Measurements from ENCODE around the gene ASTN2.

The ASTN2 gene

DNA sequence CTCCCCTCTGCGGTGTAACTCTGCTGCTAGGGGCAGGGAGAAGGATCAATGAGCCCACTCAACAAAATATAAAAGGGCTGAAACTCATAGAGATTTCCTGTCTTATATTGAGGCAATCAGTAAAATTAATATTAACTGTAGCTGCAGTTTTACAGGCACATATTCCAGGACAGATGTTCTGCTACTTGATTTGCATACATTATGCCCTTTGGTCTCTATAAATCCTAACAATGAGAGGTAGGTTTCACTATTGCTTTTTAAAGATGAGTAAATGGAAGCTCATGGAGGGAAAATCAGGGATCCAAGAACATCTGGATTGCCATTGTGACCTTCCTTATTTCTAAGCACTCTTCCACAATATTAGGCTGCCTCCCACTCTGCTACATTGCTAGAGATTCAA, 751.3 kb downstream of the ASTN2 start:
- no peak for DNase-seq (ENCODE audit: low spot score)
- H3K27ac ChIP-seq = no peak overlapping the region
- no peak overlapping the region for H3K4me3 ChIP-seq
- TF ChIP-seq CTCF (IDR thresholded peaks at IDR 0.05) = no peak

GRCh38 chr9:116662646-116663310, 752.1 kb downstream of the ASTN2 start:
- DNase-seq (ENCODE audit: low spot score) = no peak
- Histone ChIP-seq H3K27ac (no peak overlapping the region), H3K4me3 (no peak overlapping the region)
- no peak for TF ChIP-seq CTCF (IDR thresholded peaks at IDR 0.05)

- TF ChIP-seq CTCF (IDR thresholded peaks at IDR 0.05) = peak; percentile 35
- H3K4me3 ChIP-seq = no peak overlapping the region
- H3K27ac ChIP-seq = no peak overlapping the region
- no peak for DNase-seq (ENCODE audit: low spot score)
Observed at GRCh38 chr9:116661037-116661954, 753.6 kb downstream of the ASTN2 start.

DNA sequence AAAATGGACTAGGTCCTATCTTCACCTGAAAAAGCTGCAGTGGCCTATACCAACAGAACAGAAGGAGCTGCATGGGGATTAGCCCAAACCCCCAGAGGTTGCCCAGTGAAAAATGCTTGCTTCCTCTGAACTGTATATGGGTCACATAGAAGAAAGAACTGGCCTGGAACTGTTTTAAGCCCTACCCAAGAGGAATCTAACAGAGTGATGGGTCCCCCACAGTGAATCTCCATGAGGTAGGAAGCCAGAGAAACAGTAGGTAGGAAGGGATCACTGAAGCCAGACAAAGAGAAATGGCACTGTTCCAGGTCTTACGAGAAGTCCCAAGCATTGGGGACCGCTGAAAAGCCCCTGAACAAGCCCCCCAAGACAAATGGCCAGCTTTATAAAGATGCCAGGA, 756.6 kb downstream of the ASTN2 start:
- no peak for DNase-seq (ENCODE audit: low spot score)
- no peak overlapping the region for H3K4me3 ChIP-seq
- no peak overlapping the region for H3K27ac ChIP-seq
- no peak for TF ChIP-seq CTCF (IDR thresholded peaks at IDR 0.05)

DNA sequence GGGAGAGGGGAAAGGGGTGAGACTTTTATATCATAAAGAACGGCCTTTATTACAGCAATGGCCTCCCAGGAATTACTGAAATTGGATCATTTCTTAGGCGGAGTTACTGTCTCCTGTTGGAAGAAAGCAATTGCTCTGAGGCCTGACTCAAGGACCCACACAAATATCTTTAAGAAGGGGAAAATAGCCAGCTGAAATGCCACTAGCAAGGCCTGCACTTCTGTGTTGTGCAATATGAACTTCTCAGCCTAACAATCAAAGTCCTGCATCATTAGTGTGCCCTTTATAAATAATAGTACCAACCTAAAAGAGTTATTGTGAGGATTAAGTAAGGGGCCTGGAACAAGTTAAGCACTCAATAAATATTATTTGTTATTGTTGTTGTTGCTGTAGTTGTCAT, 757.9 kb downstream of the ASTN2 start:
- Histone ChIP-seq H3K4me3 (no peak overlapping the region), H3K27ac (peak overlapping the region in 1 of 2 donors; percentile 60)
- no peak for DNase-seq (ENCODE audit: low spot score)
- no peak for TF ChIP-seq CTCF (IDR thresholded peaks at IDR 0.05)

GRCh38 chr9:116656501-116656971, 758.3 kb downstream of the ASTN2 start:
- Histone ChIP-seq H3K4me3 (no peak overlapping the region), H3K27ac (peak overlapping the region in 1 of 2 donors; percentile 60)
- no peak for TF ChIP-seq CTCF (IDR thresholded peaks at IDR 0.05)
- no peak for DNase-seq (ENCODE audit: low spot score)

- Histone ChIP-seq H3K27ac (no peak overlapping the region), H3K4me3 (no peak overlapping the region)
- no peak for DNase-seq (ENCODE audit: low spot score)
- TF ChIP-seq CTCF (IDR thresholded peaks at IDR 0.05) = no peak
Observed at GRCh38 chr9:116654059-116654355, 760.9 kb downstream of the ASTN2 start.
